ENCODE results near the gene CELSR3.

CELSR3 gene

GRCh38 chr3:48624767-48625166, 37.9 kb downstream of the CELSR3 start:
- in situ Hi-C loops (cut with MboI; ENCODE audit: low sequenced_read_pairs, unreplicated experiment) = no loop called here
- no peak for DNase-seq (ENCODE audit: low spot score)
- TF ChIP-seq CTCF (IDR thresholded peaks at IDR 0.05; ENCODE audit: borderline replicate concordance, control extremely low read depth, extremely low read depth, insufficient read depth, missing control alignments) = no peak

GRCh38 chr3:48623851-48624547, 38.7 kb downstream of the CELSR3 start:
- in situ Hi-C loops (cut with MboI; ENCODE audit: low sequenced_read_pairs, unreplicated experiment) = no loop called here
- DNase-seq (ENCODE audit: low spot score) = no peak
- no peak for TF ChIP-seq CTCF (IDR thresholded peaks at IDR 0.05; ENCODE audit: borderline replicate concordance, control extremely low read depth, extremely low read depth, insufficient read depth, missing control alignments)

- in situ Hi-C loops (cut with MboI; ENCODE audit: low sequenced_read_pairs, unreplicated experiment) = no loop called here
- no peak for DNase-seq (ENCODE audit: low spot score)
Measured at GRCh38 chr3:48621461-48621869, 41.2 kb downstream of the CELSR3 start, which contains the start of gene TMEM89. Gene TMEM89, minus strand, starts transcription at chr3:48621769. Its CDS starts 13 bp downstream, at chr3:48621756.

GRCh38 chr3:48619541-48620524, 42.9 kb downstream of the CELSR3 start:
- DNase-seq (ENCODE audit: low spot score) = no peak
- TF ChIP-seq CTCF (IDR thresholded peaks at IDR 0.05; ENCODE audit: borderline replicate concordance, control extremely low read depth, extremely low read depth, insufficient read depth, missing control alignments) = no peak
- in situ Hi-C loops (cut with MboI; ENCODE audit: low sequenced_read_pairs, unreplicated experiment) = no loop called here

More at GRCh38 chr3:48621461-48621869, 41.2 kb downstream of the CELSR3 start, which contains the start of gene TMEM89:
- TF ChIP-seq CTCF (IDR thresholded peaks at IDR 0.05; ENCODE audit: borderline replicate concordance, control extremely low read depth, extremely low read depth, insufficient read depth, missing control alignments) = no peak

GRCh38 chr3:48617559-48617958, 45.1 kb downstream of the CELSR3 start:
- in situ Hi-C loops (cut with MboI; ENCODE audit: low sequenced_read_pairs, unreplicated experiment) = no loop called here
- no peak for TF ChIP-seq CTCF (IDR thresholded peaks at IDR 0.05; ENCODE audit: borderline replicate concordance, control extremely low read depth, extremely low read depth, insufficient read depth, missing control alignments)
- DNase-seq (ENCODE audit: low spot score) = no peak

- in situ Hi-C loops (cut with MboI; ENCODE audit: low sequenced_read_pairs, unreplicated experiment) = no loop called here
- TF ChIP-seq CTCF (IDR thresholded peaks at IDR 0.05; ENCODE audit: borderline replicate concordance, control extremely low read depth, extremely low read depth, insufficient read depth, missing control alignments) = no peak
- no peak for DNase-seq (ENCODE audit: low spot score)
Measured at GRCh38 chr3:48614044-48614443, 48.6 kb downstream of the CELSR3 start.
